IMR-90 (cell line): ENCODE measurements around the gene C12orf60. TPM values are rescaled to one million over a fixed set of nuclear protein-coding genes. Genes with fewer than 3 reads are reported as not detected.

Source experiments
- ATAC-seq: fragments of 200-7000 bp; cut with Tn5 transposase; 2 replicates; pipeline ENCODE4 v1.9.1; 2020; ENCODE audit warnings: low read depth, mild to moderate bottlenecking, moderate library complexity
- BruUV-seq: library from RNA; stranded (reverse); fragments of 400-500 nt; replicated peaks from 2 replicates; lab custom pipeline; 2021; lab: Mats Ljungman, UMichigan
- CTCF ChIA-PET: fragments of 300-600 bp; formaldehyde crosslinking; extraction: SDS; loops from one replicate; lab custom pipeline; 2021; ENCODE audit warnings: antibody characterized with exemption; lab: Yijun Ruan, JAX
- POLR2A ChIA-PET: fragments of 300-600 bp; sonication (Branson Sonifier 250); formaldehyde crosslinking; loops from one replicate; lab custom pipeline; 2022; ENCODE audit warnings: antibody characterized with exemption; ENCODE audit not compliant: unreplicated experiment; lab: Charles Lee
- DNase-seq: peaks from one replicate; pipeline ENCODE4 v3.0.0; 2013
- H2AFZ ChIP-seq: replicated peaks from 2 replicates; pipeline ENCODE3; 2013; ENCODE audit warnings: low read length, mild to moderate bottlenecking; ENCODE audit not compliant: poor library complexity
- H2AK5ac ChIP-seq: 2 replicates; pipeline ENCODE4 v1.6.1; 2013; ENCODE audit warnings: low read depth, low read length, inconsistent platforms
- H2AK9ac ChIP-seq: replicated peaks from 2 replicates; pipeline ENCODE3; 2013; ENCODE audit warnings: mild to moderate bottlenecking, low read depth, low read length, moderate library complexity; ENCODE audit not compliant: poor library complexity
- H2BK120ac ChIP-seq: 2 replicates; pipeline ENCODE4 v1.6.1; 2013; ENCODE audit warnings: low read depth, low read length, inconsistent platforms
- H2BK15ac ChIP-seq: 3 replicates; pipeline ENCODE4 v1.6.1; 2013; ENCODE audit warnings: low read depth, low read length, inconsistent platforms
- H2BK20ac ChIP-seq: 2 replicates; pipeline ENCODE4 v1.6.1; 2013; ENCODE audit warnings: low read depth, mild to moderate bottlenecking, inconsistent platforms, low read length, moderate library complexity
- H2BK5ac ChIP-seq: 2 replicates; pipeline ENCODE4 v1.6.1; 2013; ENCODE audit warnings: mild to moderate bottlenecking, low read depth, low read length, inconsistent platforms; ENCODE audit not compliant: poor library complexity, severe bottlenecking
- H3K14ac ChIP-seq: replicated peaks from 2 replicates; pipeline ENCODE4 v1.6.1; 2013; ENCODE audit warnings: low read depth, low read length, inconsistent platforms
- H3K18ac ChIP-seq: 2 replicates; pipeline ENCODE4 v1.6.1; 2013; ENCODE audit warnings: low read depth, low read length, control low read depth
- H3K23ac ChIP-seq: 2 replicates; pipeline ENCODE4 v1.6.1; 2013; ENCODE audit warnings: low read depth, low read length, inconsistent platforms
- H3K27ac ChIP-seq: 2 replicates; pipeline ENCODE4 v1.5.1; 2013; ENCODE audit warnings: mild to moderate bottlenecking, control low read depth, low read length; ENCODE audit not compliant: insufficient read depth
- H3K27me3 ChIP-seq: 2 replicates; pipeline ENCODE4 v1.6.1; 2013; ENCODE audit warnings: low read length; ENCODE audit not compliant: control insufficient read depth, insufficient read depth
- H3K36me3 ChIP-seq: 2 replicates; pipeline ENCODE4 v1.6.1; 2013; ENCODE audit warnings: low read length, mixed read lengths; ENCODE audit not compliant: control insufficient read depth, insufficient read depth
- H3K4ac ChIP-seq: 2 replicates; pipeline ENCODE4 v1.6.1; 2013; ENCODE audit warnings: low read depth, low read length, inconsistent platforms
- H3K4me1 ChIP-seq: 2 replicates; pipeline ENCODE4 v1.6.1; 2013; ENCODE audit warnings: low read length, mixed read lengths; ENCODE audit not compliant: control insufficient read depth, insufficient read depth
- H3K4me2 ChIP-seq: 2 replicates; pipeline ENCODE4 v1.6.1; 2013; ENCODE audit warnings: low read depth, mild to moderate bottlenecking, control low read depth, low read length, moderate library complexity
- H3K4me3 ChIP-seq: 2 replicates; pipeline ENCODE4 v1.5.1; 2013; ENCODE audit warnings: low read depth, mild to moderate bottlenecking, control low read depth, low read length, moderate library complexity; ENCODE audit not compliant: insufficient read depth
- H3K56ac ChIP-seq: 2 replicates; pipeline ENCODE4 v1.6.1; 2013; ENCODE audit warnings: low read length, inconsistent platforms; ENCODE audit not compliant: insufficient read depth; ENCODE audit errors: extremely low read depth
- H3K79me1 ChIP-seq, 2 experiments: 2 replicates each; pipeline ENCODE4 v1.6.1; 2013; ENCODE audit warnings: low read length in 2 of 2, inconsistent platforms in 1 of 2, low read depth in 1 of 2
- H3K9ac ChIP-seq: 2 replicates; pipeline ENCODE4 v1.6.1; 2013; ENCODE audit warnings: low read depth, low read length, control low read depth
- H3K9me1 ChIP-seq: 2 replicates; pipeline ENCODE4 v1.6.1; 2013; ENCODE audit warnings: low read length, inconsistent platforms; ENCODE audit not compliant: insufficient read depth
- H3K9me3 ChIP-seq: 2 replicates; pipeline ENCODE4 v1.6.1; 2013; ENCODE audit warnings: low read length; ENCODE audit not compliant: control insufficient read depth, insufficient read depth
- H4K20me1 ChIP-seq: 2 replicates; pipeline ENCODE4 v1.6.1; 2013; ENCODE audit warnings: low read length, inconsistent platforms; ENCODE audit not compliant: insufficient read depth
- H4K5ac ChIP-seq: 2 replicates; pipeline ENCODE4 v1.6.1; 2013; ENCODE audit warnings: mild to moderate bottlenecking, low read depth, low read length, control low read depth
- H4K8ac ChIP-seq, 2 experiments: 2 replicates each; pipeline ENCODE4 v1.6.1; 2013; ENCODE audit warnings: low read depth in 2 of 2, low read length in 2 of 2, control low read depth in 1 of 2, inconsistent platforms in 1 of 2
- H4K91ac ChIP-seq: 2 replicates; pipeline ENCODE4 v1.6.1; 2013; ENCODE audit warnings: low read depth, low read length, inconsistent platforms; ENCODE audit not compliant: insufficient read depth
- WGBS, 2 experiments: methylation state at CpG; one replicate each; pipeline versions ENCODE4 v1.1.5 to v1.1.7; 2013; ENCODE audit warnings: missing lambda C conversion rate in 2 of 2; ENCODE audit not compliant: insufficient read length in 1 of 2; ENCODE audit errors: extremely low coverage in 2 of 2; 5-methylcytosine and 5-hydroxymethylcytosine counted together
- dilution Hi-C: fragments of 300-500 bp; cut with HindIII; formaldehyde crosslinking; loops from one replicate; pipeline ENCODE4 v1.14.3; 2018; ENCODE audit warnings: low sequenced_read_pairs; ENCODE audit not compliant: unreplicated experiment
- in situ Hi-C: fragments of 300-500 bp; cut with MboI; formaldehyde crosslinking; loops from 3 replicates; pipeline ENCODE4 v1.14.3; 2019; ENCODE audit warnings: low sequenced_read_pairs, inconsistent platforms, mixed read lengths
- intact Hi-C: fragments of 100-400 bp; cut with micrococcal nuclease; formaldehyde crosslinking; loops from 2 replicates; pipeline ENCODE4 v1.10.0; 2022
- polyA plus RNA-seq, 3 experiments: library from polyadenylated mRNA; depleted of rRNA; stranded (reverse); fragments of >200 nt; gene quantifications; 2 replicates each; pipeline ENCODE4 v1.2.3, GENCODE V29; 2012; ENCODE audit warnings: low replicate concordance in 1 of 3
- total RNA-seq: library from RNA; depleted of rRNA; stranded (reverse); fragments of >200 nt; gene quantifications from 2 replicates; pipeline ENCODE4 v1.2.3, GENCODE V29; 2012; rRNA removed
- TF ChIP-seq, protein P1 (sequence below): fragments of 150-350 bp; IDR thresholded peaks from 2 replicates; pipeline ENCODE4 v1.6.1; 2016; ENCODE audit warnings: low read depth, mild to moderate bottlenecking, low read length, moderate library complexity, borderline replicate concordance

The C12orf60 gene
- total and polyA plus RNA-seq, 2 of the 4 experiments (the other 2 are of a cell fraction) = 1.1 TPM

DNA sequence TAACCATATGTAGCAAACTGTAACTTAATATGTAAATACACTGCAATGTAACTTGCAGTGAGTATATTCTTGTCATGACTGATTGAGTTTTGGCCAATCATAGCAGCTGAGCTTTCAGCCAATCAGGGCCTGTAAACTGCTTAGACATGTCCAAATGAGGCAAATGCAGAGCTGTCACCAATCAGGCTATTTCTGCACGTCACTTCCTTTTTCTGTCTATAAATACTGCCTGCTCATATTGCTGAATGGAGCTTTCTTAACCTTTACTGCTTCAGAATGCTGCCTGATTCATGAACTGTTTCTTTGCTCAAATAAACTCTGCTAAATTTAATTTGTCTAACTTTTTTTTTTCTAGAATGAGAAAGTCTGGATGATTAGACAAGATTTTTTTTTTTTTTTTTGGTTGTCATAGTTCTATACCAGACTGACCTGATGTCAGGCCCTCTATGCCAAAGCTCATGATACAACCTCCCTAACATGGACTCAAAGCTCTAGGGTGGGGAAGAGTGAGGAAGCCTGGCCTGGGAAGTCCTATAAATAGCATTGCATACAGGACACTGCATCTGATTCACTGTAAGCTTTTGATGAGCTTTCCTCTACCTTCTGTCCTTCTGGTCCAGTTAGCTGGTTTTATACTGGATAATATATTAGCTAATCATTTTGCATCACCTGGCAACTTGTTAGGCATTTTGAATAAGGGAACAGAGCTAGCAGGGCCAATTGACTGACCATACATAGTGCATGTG lies 70.1 kb downstream of the C12orf60 start:
- no TSS peak for BruUV-seq

More for the DNA sequence above, 70.1 kb downstream of the C12orf60 start:
- no peak overlapping the region for H2AK9ac ChIP-seq
- in situ Hi-C loops (no loop called here), intact Hi-C loops (no loop called here), dilution Hi-C loops (no loop called here)
- no peaks in the 10 kb centered on the region for H3K79me1 ChIP-seq
- ATAC-seq (no peak), DNase-seq (peak; percentile 16)
- no peak overlapping the region for H2BK120ac ChIP-seq
- no peak overlapping the region for H2AK5ac ChIP-seq
- no peaks in the 10 kb centered on the region for H3K36me3 ChIP-seq
- H4K91ac ChIP-seq = no peak overlapping the region
- no peaks in the 10 kb centered on the region for H3K9me3 ChIP-seq
- H3K4me3 ChIP-seq = no peak overlapping the region
- H2BK15ac ChIP-seq = no peak overlapping the region
- H4K8ac ChIP-seq = no peak overlapping the region
- H3K9ac ChIP-seq = no peak overlapping the region
- H2BK5ac ChIP-seq = no peak overlapping the region
- no peak overlapping the region for H3K4me2 ChIP-seq
- H3K14ac ChIP-seq = no peak overlapping the region
- no peak overlapping the region for H3K27ac ChIP-seq
- H4K5ac ChIP-seq = no peak overlapping the region
- H2BK20ac ChIP-seq = no peak overlapping the region
- no peaks in the 10 kb centered on the region for H3K27me3 ChIP-seq
- POLR2A ChIA-PET = interaction anchor here (0.6 kb wide), 1 partner anchor 19 kb away, joined by 9 read pairs; no protein-coding TSS in a partner anchor
- 33% methylated on average over 1 of the region's 1 CpG; no CpG with 5 or more reads in 1 of the 2 experiments for WGBS, 2 experiments
- H3K4me1 ChIP-seq = no peaks in the 10 kb centered on the region
- H3K18ac ChIP-seq = no peak overlapping the region; the same call in 1 of the 2 replicates
- no peak overlapping the region for H3K4ac ChIP-seq
- TF ChIP-seq, protein P1, sequence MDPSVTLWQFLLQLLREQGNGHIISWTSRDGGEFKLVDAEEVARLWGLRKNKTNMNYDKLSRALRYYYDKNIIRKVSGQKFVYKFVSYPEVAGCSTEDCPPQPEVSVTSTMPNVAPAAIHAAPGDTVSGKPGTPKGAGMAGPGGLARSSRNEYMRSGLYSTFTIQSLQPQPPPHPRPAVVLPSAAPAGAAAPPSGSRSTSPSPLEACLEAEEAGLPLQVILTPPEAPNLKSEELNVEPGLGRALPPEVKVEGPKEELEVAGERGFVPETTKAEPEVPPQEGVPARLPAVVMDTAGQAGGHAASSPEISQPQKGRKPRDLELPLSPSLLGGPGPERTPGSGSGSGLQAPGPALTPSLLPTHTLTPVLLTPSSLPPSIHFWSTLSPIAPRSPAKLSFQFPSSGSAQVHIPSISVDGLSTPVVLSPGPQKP = no peak
- no peak overlapping the region for H3K23ac ChIP-seq
- H2AFZ ChIP-seq = no peak overlapping the region
- no peak overlapping the region for H3K56ac ChIP-seq
- CTCF ChIA-PET = interaction anchor here (0.7 to 1.1 kb wide), 2 partner anchors 66 to 122 kb away, joined by 4 read pairs; no protein-coding TSS in a partner anchor
- no peaks in the 10 kb centered on the region for H3K9me1 ChIP-seq
- H4K20me1 ChIP-seq = no peaks in the 10 kb centered on the region

Other genes with a start within 250 kb of the C12orf60 start
- gene PLBD1, start 235.8 kb upstream of the C12orf60 start, total RNA-seq = under 0.01 TPM in 1 of 2 replicates, not detected in the other
- not detected in 2 replicates for gene PLBD1, start 235.8 kb upstream of the C12orf60 start, polyA plus RNA-seq (2012; rRNA removed)
- gene GUCY2C, start 107.1 kb upstream of the C12orf60 start, total RNA-seq = not detected in 2 replicates
- gene GUCY2C, start 107.1 kb upstream of the C12orf60 start, polyA plus RNA-seq (2012; rRNA removed) = not detected in 2 replicates
- gene WBP11, start 192 bp upstream of the C12orf60 start, total RNA-seq = 2.5 and 3.9 TPM in 2 replicates
- gene WBP11, start 192 bp upstream of the C12orf60 start, polyA plus RNA-seq (2012; rRNA removed) = 18.1 and 18.3 TPM in 2 replicates
- gene SMCO3, start 10.5 kb downstream of the C12orf60 start, total RNA-seq = under 0.01 TPM in 2 replicates
- gene SMCO3, start 10.5 kb downstream of the C12orf60 start, polyA plus RNA-seq (2012; rRNA removed) = 0.07 TPM in 1 of 2 replicates, not detected in the other
- not detected in 2 replicates for gene ART4, start 39.9 kb downstream of the C12orf60 start, total RNA-seq
- gene ART4, start 39.9 kb downstream of the C12orf60 start, polyA plus RNA-seq (2012; rRNA removed) = not detected in 2 replicates
- gene MGP, start 82.2 kb downstream of the C12orf60 start, total RNA-seq = 0.56 and 1.4 TPM in 2 replicates
- 1.9 and 2.7 TPM in 2 replicates for gene MGP, start 82.2 kb downstream of the C12orf60 start, polyA plus RNA-seq (2012; rRNA removed)
- not detected in 2 replicates for gene ERP27, start 134.9 kb downstream of the C12orf60 start, total RNA-seq
- not detected in 2 replicates for gene ERP27, start 134.9 kb downstream of the C12orf60 start, polyA plus RNA-seq (2012; rRNA removed)
- 24.9 and 28.1 TPM in 2 replicates for gene ARHGDIB, start 157.9 kb downstream of the C12orf60 start, total RNA-seq
- gene ARHGDIB, start 157.9 kb downstream of the C12orf60 start, polyA plus RNA-seq (2012; rRNA removed) = 30.7 and 31.8 TPM in 2 replicates
- not detected in 2 replicates for gene PDE6H, start 169.4 kb downstream of the C12orf60 start, total RNA-seq
- not detected in 2 replicates for gene PDE6H, start 169.4 kb downstream of the C12orf60 start, polyA plus RNA-seq (2012; rRNA removed)